ENCODE data around the gene METTL9.
A peak's percentile ranks its signal among the peaks of the same experiment; 100 is the strongest.
"Not testable (repeated sequence)": the region's sequence is repeated elsewhere in the genome, so short reads cannot be mapped to it uniquely, and the experiment has no call there.

The METTL9 gene

GRCh38 chr16:21637032-21637968, 37.9 kb downstream of the METTL9 start:
- DNase-seq (ENCODE audit: low spot score): no peak

- no peak for DNase-seq (ENCODE audit: low spot score)
Observed at GRCh38 chr16:21638573-21638975, 39.2 kb downstream of the METTL9 start.

- no peak for DNase-seq (ENCODE audit: low spot score)
Observed at GRCh38 chr16:21639493-21639892, 40.1 kb downstream of the METTL9 start.

GRCh38 chr16:21641916-21642315, 42.5 kb downstream of the METTL9 start:
- no peak for DNase-seq (ENCODE audit: low spot score)

- peak; percentile 20 for DNase-seq (ENCODE audit: low spot score)
Observed at GRCh38 chr16:21642861-21643260, 43.5 kb downstream of the METTL9 start.

- peak; percentile 77 for DNase-seq (ENCODE audit: low spot score)
Observed at GRCh38 chr16:21643785-21644184, 44.4 kb downstream of the METTL9 start.

GRCh38 chr16:21644674-21645073, 45.3 kb downstream of the METTL9 start:
- no peak for DNase-seq (ENCODE audit: low spot score)

- DNase-seq (ENCODE audit: low spot score): peak; percentile 55
Observed at GRCh38 chr16:21645261-21645721, 45.9 kb downstream of the METTL9 start.

- no peak for DNase-seq (ENCODE audit: low spot score)
Observed at GRCh38 chr16:21646091-21646490, 46.7 kb downstream of the METTL9 start.

GRCh38 chr16:21646721-21647561, 47.6 kb downstream of the METTL9 start:
- DNase-seq (ENCODE audit: low spot score): no peak

- no peak for DNase-seq (ENCODE audit: low spot score)
Observed at GRCh38 chr16:21647562-21648164, 48.3 kb downstream of the METTL9 start.

- not testable (repeated sequence) for DNase-seq (ENCODE audit: low spot score)
Observed at GRCh38 chr16:21649826-21650406, 50.5 kb downstream of the METTL9 start.

- DNase-seq (ENCODE audit: low spot score): no peak
Observed at GRCh38 chr16:21650521-21650920, 51.1 kb downstream of the METTL9 start.

- no peak for DNase-seq (ENCODE audit: low spot score)
Observed at GRCh38 chr16:21651515-21651914, 52.1 kb downstream of the METTL9 start.

- DNase-seq (ENCODE audit: low spot score): no peak
Observed at GRCh38 chr16:21652453-21652852, 53.1 kb downstream of the METTL9 start, which contains the start of gene IGSF6. Gene IGSF6 (minus strand): TSS chr16:21652608. CDS start chr16:21652598, 10 bp downstream.

- no peak for DNase-seq (ENCODE audit: low spot score)
Observed at GRCh38 chr16:21653571-21653970, 54.2 kb downstream of the METTL9 start.

GRCh38 chr16:21654466-21654865, 55.1 kb downstream of the METTL9 start:
- no peak for DNase-seq (ENCODE audit: low spot score)

GRCh38 chr16:21654881-21655280, 55.5 kb downstream of the METTL9 start:
- no peak for DNase-seq (ENCODE audit: low spot score)

GRCh38 chr16:21656795-21657768, 57.7 kb downstream of the METTL9 start:
- DNase-seq (ENCODE audit: low spot score): peak; percentile 79

GRCh38 chr16:21659124-21659523, 59.7 kb downstream of the METTL9 start:
- no peak for DNase-seq (ENCODE audit: low spot score)

Measured in hematopoietic multipotent progenitor cell treated with erythropoietin and hydrocortisone succinate and interleukin-3 and kit ligand, for 15 days (in vitro differentiated cells).